HG03378 (cell line): Measurements from ENCODE around the gene FBN2.

Source experiments
- ATAC-seq: cut with Tn5 transposase; IDR thresholded peaks from one replicate; pipeline ENCODE4 v1.9.1; 2021; ENCODE audit warnings: mild to moderate bottlenecking, moderate library complexity; ENCODE audit not compliant: unreplicated experiment

The FBN2 gene

DNA sequence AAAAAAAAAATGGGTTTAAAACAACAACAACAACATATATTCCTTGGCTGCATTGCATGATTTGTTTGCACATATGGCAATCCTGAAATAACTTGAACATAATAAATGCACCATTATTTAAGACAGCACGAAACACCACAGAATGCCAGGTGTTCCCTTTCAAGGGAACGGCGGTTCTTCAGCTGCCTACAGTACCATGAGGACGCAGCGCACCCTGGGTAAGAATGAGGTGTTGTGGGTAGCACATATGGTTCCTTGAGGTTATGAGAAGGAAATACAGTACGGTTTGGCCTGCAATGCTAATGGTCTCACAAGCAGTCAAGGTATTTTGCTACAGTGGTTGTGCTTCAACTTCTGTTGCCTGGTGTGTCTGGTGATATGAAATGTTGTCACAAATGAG, 279.7 kb downstream of the FBN2 start:
- no peak for ATAC-seq

DNA sequence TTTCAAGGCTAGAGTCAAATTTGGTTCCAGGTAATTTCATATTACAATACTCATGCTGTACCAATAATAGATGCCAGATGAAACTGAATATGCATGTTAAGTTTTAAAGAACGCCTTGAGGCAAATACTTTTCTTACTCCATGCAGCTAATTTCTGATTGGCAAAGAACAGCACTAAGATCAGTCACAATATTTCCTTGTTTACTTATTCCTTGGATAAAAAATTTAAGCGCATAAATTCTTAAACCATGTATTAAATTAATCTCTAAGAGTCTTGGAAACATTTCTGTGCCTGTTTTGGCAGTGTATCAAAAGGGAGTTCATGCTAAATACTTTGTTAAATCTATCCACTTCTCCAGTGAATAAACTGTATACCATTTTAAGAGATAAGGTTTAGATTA, 281.0 kb downstream of the FBN2 start:
- no peak for ATAC-seq

DNA sequence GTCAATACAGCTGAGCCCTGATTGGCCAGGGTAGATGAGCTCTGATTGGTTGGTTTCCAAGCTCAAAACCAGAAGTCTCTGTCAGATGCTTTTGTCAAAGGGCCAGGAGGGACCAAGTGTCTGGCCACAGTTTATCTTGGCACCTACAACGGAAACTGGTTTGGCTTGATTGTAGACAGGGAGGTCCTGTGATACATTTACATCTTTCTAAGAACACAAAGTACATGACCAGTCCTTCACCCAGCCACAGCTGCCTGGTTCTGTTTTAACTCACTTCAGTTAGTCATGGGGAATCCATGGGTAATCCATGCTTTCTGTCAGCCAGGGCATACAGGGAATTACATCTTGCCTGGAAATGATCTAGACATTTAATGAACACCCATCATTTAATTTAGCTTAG, 283.3 kb downstream of the FBN2 start:
- no peak for ATAC-seq

DNA sequence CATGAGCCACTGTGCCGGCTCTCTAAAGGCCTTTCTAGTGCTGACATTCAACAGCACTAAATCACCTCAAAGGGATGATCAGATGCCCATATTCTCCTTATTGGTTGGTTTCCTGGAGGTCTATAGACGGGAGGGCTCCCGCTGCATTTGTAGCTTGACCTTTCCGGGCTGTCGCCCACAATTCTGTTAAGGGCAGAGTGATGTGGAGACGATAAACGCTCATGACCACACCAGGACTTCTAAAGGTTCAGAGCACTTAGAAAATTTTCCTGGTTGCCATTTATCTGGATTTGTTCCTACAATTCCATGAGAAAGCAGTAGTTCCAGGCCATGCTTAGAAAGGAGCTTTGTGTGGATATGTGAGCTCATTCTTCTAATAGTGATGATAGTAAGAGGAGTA, 284.2 kb downstream of the FBN2 start:
- ATAC-seq, result no peak

DNA sequence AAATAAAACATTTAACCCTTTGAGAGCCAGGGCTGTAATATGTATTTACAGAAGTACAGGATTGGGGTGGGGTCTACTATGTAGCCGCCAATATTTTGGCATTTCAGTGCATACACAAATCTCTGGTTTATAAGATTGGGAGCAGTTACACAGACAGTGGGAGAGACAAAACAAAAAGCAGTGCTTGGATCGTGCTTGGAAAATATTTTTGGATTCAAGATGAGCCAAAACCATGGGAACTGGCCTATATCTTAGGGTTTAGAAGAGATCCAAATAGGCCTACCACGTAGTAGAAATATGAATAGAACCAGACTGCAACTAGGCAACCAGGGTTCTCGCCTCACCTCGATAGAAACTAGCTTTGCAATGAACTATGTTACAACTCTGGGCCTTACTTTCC, 284.9 kb downstream of the FBN2 start:
- ATAC-seq, result no peak

DNA sequence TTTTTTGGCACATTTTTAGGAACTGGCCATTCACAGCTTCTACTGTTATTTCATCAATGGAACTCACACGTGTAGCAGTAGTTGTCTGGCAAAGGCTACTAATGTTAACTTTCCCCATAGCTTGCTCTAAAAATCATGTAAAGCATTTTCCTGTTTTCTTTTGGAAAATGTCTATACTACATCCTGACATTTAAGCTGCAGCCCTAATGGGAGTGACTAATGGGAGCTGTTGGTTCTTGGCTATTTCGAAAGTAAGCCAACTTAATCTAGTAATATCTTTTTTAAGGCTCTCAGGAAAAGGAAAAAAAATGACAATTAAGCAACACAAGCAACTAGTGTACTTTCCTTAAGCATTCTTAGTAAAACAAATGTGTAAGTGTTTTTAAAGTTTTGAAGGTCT, 285.3 kb downstream of the FBN2 start:
- ATAC-seq, result no peak

DNA sequence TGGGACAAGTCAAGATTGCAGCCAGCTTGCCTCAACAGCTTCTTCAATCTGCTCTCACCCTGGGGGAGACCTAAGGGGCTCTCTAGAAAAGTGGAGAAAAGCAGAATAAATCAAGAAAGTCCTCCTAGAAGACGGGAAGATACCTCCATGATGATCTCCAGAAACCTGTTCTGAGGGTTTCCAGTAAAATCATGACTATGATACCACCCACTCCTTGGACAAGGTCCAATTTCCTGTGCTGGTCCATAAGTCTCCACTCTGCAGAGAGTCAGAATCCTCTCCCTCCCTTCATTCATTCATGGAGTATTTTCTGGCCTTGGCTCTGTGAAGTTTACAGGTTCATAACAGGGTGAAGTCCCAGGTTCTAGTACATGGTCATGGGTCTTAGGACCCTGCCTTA, 285.8 kb downstream of the FBN2 start:
- ATAC-seq, result no peak

DNA sequence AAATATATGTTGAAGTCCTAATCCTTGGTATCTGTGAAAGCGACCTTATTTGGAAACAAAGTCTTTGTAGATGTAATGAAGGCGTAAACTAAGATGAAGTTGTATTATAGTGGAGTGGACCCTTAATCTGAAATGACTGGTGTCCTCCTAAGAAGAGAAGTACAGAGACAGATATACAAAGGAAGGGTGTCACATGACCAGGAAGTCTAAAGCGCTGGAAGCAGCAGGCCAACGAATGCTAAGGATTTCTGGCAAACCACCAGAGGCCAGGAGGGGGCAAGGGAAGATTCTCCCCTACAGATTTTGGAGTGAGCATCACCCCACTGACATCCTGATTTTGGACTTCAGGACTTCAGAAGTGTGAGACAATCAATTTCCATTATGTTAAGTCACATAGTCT, 292.1 kb downstream of the FBN2 start:
- no peak for ATAC-seq

DNA sequence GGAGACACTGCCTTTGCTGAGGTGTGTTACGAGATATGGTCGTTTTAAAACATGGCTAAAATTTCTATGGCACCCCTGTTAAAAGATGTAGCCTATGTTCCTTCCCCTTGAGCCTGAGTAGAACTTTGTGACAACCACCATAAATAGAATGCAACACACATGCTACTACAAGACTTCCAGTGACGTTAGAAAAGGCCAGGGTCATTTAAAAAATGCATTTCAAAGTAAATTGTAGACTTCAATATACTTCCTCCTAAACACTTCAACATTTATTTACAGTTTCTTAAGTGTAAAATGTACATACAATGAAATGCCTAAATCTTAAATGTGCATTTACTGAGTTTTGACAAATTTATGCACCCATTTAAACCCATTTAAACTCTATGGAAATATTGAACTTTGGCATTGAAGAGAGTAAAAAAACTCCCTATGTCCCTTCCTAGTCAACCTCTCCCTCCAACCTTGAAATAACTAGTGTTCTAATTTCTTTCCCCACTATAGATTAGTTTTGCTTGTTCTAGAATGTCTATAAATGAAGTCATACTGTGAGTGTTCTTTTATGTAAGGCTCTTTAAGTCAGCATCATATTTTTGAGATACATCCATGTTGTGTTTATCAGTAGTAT, 294.0 kb downstream of the FBN2 start:
- ATAC-seq, result no peak

DNA sequence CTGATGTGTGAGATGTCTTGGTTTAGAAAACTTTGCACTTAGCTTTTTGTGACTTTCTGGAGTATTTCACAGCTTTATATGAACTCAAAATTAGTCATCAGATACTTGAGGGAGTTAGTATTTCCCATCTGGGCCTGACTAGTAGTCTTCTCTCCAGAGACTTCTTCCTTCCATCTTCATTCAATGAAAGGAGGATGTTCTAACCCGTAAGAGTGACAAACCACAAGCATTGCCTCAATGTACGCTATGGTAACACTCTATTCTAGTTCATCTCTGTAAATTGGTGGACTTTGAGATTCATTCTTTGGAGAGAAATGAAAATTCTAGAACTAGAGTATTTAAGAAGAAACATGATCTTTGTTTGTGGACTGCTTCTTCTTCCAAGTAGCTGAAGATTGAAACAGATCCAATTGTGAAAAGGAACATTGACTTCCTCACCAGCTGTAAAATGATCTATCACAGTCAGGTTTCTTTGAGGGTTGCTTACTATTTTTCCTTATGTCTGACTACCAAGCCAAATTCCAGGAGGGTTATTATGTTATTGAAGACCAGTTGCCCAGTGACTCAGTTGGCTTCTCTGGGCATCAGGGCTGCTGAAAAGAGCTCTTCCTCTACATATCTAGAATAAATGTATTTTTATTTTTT, 296.9 kb downstream of the FBN2 start:
- ATAC-seq, result no peak

DNA sequence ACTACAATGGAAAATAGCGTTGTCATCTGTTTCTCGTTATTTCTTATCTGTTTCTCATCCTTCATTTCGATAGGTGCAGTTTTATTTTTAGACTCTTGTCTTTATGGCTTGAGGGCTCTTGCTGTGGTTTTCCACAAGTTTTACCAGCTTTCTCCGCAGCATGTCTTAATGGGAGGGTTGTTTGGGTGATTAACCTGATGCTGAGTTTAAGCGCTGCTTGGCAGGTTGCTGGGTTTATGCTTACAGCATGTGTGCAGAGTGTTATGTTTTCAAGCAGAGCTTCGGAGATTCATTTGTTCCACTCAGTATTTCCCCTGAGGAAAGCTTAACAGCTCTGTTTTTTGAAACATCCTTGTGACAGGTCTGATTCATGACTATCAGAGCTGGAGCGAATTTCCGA, 300.5 kb downstream of the FBN2 start:
- no peak for ATAC-seq

DNA sequence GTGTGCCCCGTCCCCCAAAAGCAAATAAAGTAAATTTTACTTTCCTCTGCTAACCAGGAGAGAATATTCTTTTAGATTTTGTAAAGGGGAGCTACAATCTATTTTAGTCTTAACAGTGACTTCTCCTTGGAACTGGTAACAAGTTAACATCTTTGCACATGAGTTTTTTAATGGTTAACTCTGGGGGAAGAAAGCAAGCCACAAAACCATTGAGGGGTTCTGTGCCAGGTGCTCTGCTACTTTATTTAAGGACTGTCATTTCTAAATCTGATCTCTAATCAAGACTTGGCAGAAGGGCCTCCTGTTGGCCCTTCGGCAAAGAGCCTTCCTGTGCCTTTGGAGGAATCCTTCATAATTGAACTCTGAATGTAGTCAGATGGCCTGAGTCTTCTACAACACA, 301.0 kb downstream of the FBN2 start:
- ATAC-seq, result no peak

DNA sequence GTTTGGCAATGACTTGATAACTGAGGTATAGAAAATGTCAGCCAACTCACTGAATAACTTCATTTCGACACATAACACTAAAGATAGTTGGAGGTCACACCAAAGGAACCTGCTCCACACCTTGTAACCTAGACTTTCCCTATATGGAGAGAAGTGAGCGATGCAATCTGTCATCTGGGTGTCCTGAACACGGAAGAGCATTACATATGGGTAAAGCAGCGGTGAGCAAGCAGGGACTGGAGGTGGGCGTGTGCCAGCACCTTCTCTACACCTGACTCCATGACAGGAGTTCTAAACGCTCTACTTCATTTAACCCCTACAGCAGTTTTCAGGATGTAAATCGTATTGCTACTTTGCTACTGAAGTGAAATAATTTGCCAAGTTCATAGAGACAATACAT, 301.7 kb downstream of the FBN2 start:
- ATAC-seq, result no peak

DNA sequence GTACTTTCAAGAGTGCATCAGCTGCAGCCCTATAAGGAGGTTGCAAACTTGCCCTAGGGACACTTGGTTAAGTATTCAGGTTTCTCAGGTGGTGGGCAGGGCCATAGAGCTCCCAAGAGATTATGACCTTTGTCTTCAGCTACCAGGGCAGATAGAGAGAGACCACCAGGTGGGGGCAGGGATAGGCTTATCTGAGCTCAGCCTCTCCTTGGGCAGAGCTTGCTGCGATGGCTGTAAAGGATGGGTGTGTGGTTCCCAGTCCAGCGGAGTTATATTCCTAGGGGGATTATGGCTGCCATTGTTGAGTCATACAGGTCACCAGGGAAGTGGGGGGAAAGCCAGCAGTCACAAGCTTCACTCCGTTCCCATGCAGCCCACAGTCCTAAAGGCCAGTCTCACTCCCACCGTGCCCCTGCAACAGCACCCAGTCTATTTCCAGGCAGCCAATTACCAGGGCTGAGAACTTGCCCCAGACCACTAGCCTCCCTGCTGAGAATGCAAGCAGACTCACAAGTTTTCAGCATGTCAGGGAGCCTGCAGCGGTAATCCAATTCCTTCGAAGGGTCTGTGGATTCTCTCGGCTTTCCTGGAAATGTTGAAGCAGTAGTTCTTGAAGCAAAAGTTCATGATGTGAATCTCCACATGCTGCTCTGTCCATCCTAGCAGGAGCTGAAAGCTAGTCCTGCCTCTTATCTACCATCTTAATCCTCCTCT, 303.0 kb downstream of the FBN2 start:
- ATAC-seq, result no peak

DNA sequence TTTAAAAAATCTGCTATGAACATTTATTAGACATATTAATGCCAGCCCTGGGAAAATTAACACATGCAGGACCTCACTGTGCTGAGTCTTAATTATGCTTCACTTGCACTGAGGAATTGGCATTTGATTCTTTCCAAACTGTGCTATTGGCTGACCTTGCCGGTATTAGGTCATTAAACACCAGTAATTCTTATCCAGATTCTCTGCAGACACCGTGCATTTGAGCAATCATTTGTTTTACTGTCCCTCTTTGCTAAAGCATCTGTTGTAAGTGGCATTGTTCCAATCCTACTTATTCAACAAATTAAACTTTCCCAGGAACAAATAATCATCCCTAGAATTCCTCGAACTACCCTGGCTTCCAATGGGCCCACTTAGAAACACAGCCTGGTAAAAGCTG, 309.5 kb downstream of the FBN2 start:
- no peak for ATAC-seq

DNA sequence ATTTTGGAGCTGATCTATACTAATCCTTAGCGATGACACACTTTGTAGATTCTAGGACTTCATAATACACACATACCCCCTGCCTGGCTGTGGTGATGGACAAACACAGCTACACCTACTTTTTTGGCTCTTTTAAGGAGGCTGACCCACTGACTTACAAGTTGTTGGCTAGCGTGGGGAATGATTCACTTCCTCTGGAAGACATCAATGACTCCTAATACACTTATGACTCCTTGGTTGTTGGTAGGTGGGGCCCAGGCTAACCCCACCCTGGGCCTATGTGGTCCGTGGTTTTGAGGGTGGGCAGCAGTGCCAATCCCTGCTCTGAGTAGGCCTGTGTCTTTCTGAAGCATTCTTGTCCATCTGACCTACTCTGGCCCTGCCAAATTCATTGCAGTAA, 310.0 kb downstream of the FBN2 start:
- ATAC-seq, result no peak

DNA sequence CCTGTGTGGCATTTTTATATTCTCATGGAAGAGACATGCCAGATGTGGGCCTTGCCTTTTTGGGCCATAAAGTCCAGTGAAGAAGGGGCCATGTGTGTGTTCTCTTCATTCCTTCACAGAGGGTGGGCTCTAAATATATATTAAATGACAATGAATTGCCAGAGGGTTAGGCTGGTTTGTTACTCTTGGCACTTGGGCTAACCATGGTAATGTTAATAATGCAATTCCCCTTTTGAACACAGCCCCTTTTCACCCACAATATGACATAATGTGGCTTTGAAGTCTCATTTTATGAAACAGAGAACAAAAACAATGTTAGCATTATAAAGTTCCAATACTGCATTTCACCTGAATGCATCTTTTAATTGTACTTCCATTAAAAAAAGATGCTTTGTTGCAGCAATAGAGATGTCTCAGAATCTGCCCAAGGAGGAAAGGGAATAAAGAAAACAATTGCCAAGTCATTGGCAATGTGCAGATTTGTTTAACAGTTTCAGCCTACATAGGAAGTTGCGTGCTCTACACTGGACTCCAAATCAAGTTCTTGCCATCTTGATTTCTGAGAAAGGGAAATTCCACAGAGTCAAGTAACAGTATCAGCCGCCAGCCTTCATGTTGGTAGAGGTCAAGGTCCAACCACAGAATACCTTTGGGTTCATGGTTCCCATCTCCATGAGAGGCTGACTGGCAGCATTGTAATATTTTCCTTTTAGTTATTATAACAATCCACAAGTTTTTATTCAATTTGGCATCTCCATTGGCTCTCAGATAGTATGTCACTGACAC, 312.6 kb downstream of the FBN2 start:
- ATAC-seq, result no peak

DNA sequence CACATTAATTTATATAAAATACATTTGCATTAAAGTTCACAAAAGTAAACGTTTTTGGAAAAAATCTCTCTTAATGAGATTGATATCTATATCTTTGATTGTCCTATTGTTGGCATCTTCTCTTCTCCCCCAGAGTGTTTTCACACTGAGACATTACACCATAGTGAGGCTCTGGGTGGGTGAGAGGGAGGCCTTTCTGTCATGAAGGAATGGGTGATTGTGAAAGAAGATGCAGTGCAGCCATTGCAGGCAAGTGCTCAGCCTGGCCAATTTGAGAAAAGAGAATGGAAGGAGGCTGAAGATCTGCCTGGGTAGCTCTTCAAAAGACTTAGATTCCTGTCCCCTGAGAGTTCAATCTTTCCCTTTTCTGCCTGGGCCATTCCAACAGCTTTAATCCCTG, 313.7 kb downstream of the FBN2 start:
- no peak for ATAC-seq

DNA sequence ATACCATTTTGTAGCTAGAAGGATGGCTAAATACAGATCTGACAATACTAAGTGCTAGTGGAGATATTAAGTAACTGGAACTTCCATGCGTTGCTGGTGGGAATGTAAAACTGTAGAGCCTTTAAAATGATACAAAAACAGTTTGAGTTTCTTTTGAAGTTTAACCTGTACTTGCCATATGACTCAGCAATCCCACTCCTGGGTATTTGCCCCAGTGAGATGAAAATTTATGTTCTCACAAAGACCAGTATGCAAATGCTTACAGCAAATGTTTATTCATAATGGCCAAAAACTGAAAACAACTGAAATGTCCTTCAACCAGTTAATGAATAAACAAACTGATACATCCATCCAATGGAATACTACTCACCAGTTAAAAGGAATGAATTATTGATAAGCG, 317.2 kb downstream of the FBN2 start:
- no peak for ATAC-seq

DNA sequence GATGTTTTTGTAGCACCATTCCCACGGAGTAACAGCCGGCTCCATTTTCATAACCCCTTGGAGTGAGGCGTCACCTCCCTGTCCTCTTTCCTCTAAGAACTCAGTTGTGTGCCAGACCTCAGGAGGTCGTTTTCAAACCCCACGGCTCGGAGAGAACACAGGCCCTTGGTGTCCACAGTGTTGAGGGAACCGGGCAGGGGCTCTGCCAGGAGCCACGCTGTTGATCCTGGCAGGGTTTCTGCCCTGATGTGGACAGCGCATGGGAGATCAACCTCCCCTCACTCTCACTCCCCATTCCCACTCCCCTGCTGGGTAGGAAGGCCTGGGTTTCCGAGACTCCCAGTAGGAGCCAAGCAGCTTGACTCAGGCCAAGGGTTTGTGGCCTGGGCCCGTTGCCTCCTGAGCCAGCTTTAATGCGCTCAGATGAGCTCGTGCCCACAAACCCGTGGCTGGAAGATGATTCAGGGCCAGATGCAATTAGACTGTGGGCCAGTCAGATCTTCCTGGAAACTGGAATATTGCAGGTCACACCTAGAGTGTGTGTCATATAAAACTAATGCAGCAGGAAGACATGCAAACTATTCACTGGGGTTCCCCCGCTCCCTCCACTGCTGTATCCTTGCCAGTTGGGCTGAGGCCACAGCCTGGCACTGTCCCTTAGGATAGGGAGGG, 321.0 kb downstream of the FBN2 start:
- no peak for ATAC-seq

DNA sequence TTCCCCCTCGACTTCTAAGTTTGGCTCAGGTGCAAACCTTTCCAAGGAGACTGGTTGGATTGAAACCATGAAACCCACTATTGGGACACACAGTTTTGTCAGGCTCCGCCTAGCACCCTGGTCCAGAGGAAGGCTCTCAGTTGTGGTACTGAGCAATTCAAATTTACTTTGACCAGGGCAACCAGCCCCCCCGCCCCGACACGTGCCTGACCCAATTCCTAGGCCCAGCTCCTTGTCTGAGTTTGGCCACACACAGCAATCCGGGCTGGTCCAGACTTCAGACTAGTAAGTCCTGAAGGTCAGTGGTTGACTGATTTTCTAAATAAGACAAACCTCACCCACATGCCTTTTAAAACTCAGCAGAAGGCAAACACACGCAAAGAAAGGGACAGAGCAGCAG, 321.8 kb downstream of the FBN2 start:
- no peak for ATAC-seq
